HG03558 (cell line): ENCODE measurements around the gene PNPLA2.

ENCODE experiments used
- ATAC-seq: cut with Tn5 transposase; IDR thresholded peaks from one replicate; pipeline ENCODE4 v1.9.1; 2021; ENCODE audit warnings: moderate number of reproducible peaks; ENCODE audit not compliant: unreplicated experiment; ENCODE audit errors: extremely low read depth

The PNPLA2 gene

GRCh38 chr11:839875-840617, 21.3 kb downstream of the PNPLA2 start:
- no peak for ATAC-seq

- no peak for ATAC-seq
Measured at GRCh38 chr11:841981-842369, 23.3 kb downstream of the PNPLA2 start.

DNA sequence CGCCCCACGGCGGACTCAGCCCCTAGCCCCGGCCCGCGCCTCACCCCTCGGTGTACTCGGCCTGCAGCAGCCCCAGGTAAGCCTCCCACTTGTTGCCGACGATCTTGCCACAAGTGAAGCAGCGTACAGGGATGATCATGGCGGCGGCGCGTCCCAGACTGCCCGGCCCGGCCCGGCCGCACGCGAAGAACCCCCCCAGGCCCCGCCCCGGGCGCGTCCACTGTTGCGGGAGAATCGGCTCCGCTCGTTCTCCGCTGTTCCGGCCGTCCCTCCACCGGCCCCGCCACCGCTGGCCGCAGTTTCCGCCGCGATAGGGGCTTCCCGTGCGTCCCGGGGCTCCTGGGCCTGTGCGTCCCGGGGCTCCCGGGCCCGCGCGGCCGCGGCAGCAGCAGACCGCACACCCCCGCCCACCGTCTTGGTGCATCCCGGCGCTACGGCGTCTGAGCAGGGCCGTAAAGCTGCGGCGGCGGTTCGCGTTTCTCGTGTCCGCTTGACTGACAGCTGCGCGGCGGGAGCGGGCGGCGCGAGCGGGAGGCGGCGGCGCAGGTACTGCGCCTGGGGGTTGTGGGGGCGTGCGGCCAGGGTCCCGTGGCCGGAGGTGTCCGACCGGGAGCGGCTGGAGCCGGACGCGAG, 23.8 kb downstream of the PNPLA2 start, which contains the start of the genes POLR2L and TSPAN4:
Gene POLR2L (minus strand): TSS at position 160 of the 633 bp plus-strand sequence. CDS start 21 bp downstream, at position 139.
Gene TSPAN4 (plus strand): TSS at position 483 of the 633 bp plus-strand sequence. CDS start 7,453 bp downstream, outside the sequence.
- no peak for ATAC-seq

DNA sequence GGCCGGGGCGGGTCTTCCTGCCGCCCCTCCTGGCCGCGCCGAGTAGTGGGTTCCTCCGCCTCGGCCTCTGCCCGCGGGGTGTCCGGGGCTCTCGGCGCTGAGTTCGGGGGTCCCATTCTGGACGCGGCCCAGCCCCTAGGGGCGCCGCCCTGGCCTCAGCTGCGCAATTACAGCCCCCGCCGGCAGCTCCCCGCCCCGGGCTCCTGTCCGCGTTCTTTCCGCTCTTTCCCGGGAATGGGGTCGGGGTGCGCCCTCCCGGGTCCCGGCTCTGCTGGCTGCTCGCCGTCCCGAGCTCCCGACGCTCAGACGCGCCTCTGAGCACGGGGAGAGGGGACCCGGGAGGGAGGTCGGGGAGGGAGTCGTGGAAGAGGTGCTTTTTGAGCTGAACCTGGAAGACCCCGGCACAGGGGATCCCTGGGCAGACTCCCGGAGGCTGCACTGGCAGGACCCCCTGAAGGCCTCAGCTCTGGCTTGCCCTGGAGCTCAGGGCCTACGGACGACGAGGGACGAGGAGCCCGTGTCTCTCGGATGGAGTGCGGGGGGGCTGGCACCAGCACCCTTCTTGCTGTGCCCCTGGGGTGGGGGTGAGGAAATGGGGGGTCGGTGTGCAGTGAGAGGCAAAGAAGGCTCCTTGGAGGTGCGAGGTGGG, 24.5 kb downstream of the PNPLA2 start:
- no peak for ATAC-seq

DNA sequence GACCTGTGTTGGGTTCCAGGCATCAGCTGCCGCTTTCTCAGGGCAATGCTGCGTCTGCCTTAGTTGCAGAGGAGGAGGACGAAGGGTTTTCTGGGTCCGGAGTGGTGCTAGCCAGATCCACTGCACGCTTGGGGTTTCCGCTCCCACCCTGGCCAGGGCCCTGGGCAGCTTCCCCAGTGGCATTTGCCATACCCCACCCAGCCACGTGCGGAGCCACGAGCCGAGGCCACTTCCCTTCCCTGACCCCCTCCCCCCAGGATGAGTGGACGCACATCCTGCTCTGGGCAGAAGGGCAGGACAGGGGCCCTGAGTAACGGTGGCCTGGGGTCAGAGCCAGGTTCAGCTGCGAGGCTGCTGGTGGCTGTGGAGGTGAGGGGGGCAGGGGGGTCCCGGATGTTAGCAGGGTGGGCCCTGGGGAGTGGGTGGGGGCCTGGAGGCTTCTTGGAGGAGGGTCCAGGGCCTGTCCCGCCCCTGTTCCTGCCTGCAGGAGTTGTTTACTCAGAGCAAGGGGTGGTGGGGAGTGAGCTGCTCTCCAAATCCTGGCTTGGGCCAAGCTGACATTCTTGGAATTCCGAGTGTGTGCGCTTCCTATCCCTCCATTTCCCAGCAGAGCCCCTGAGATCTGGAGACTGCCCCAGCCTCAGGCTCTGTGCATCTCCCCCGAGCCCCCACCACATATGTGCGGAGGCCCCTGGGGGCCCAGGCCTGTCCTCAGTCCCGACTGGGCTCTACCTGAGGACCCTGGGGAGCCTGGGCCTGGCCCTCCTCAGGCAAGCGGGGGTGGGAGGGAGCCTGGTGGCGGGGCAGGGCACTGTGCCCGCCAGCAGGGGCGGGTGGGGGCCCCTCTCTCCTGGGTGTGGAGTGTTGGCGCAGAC, 25.3 kb downstream of the PNPLA2 start:
- ATAC-seq, result no peak

DNA sequence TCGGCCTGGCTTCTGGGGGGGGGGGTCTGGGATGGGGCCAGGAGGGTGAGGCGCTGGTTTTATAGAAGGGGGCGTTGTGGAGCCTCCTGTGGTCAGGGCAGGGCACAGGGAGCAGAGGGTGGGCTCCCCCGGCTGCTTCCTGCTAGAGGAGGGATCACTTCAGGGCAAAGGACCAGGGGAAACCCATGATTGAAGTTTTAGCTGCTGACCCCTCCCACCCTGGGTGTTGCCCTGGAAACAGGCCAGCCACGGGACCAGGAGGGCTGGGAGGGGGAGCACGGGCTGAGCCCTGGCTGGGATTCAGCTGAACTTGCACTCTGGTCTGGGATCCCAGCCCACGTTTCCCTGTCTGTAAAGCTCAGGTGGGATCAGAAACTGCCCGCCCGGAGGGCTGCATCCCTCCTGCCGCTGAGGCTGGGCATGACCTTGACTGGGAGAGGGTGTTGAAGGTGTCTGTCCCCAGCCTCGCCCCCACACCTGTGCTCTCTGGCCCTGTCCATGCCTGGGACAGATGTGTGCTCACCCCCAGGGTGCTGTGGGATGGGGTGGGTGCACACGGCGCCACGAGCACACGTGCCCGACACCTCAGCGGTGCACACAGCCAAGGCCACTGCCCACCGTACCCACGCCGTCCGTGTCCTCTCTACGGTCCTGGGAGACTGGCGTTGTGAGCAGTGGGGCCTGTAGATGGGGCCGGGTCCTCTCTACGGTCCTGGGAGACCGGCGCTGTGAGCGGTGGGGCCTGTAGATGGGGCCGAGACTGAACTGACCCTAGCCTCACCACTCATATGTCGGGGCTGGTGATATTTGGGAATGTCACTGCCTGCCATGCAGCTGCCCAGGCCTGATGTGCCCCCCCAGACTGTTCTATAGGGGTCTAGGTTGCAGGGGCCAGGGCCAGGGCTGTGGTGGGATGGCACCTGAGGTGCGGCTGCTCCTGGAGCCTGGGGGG, 26.3 kb downstream of the PNPLA2 start:
- ATAC-seq, result no peak

DNA sequence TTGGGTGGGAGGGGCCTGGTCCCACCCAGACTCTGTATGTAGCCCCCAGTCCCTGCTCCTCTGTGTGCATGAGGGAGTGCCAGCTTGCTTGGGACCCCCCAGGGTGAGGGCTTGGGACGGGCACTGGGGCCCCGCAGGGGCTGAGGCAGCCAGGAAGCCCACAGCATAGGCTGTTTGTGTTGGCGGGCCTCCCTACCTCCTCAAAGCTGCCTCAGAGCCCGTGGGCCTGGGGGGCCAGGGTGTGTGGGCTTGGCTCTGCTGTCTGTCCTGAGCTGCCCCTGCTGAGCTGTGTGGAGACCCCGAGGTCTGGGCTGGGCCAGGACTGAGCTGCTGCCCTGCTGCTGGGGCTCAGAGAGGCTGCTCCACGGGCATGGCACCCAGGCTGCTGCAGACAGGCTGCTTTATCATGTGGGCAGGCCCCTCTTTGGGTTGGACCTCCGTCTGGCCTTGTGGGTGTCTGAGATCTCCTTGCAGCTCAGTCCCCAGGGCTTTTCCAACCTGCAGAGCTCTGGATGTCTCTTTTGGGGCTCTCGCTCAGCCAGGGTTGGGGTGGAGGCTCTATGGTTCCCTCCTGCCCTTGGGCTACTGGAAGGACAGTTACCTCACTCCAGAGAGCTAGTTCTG, 27.3 kb downstream of the PNPLA2 start:
- ATAC-seq, result no peak

GRCh38 chr11:846496-847098, 27.9 kb downstream of the PNPLA2 start:
- no peak for ATAC-seq

GRCh38 chr11:847876-848275, 29.2 kb downstream of the PNPLA2 start:
- no peak for ATAC-seq

- no peak for ATAC-seq
Measured at GRCh38 chr11:848380-848931, 29.7 kb downstream of the PNPLA2 start.

GRCh38 chr11:849104-849824, 30.6 kb downstream of the PNPLA2 start:
- ATAC-seq, result no peak

GRCh38 chr11:849951-850774, 31.4 kb downstream of the PNPLA2 start:
- ATAC-seq, result no peak

DNA sequence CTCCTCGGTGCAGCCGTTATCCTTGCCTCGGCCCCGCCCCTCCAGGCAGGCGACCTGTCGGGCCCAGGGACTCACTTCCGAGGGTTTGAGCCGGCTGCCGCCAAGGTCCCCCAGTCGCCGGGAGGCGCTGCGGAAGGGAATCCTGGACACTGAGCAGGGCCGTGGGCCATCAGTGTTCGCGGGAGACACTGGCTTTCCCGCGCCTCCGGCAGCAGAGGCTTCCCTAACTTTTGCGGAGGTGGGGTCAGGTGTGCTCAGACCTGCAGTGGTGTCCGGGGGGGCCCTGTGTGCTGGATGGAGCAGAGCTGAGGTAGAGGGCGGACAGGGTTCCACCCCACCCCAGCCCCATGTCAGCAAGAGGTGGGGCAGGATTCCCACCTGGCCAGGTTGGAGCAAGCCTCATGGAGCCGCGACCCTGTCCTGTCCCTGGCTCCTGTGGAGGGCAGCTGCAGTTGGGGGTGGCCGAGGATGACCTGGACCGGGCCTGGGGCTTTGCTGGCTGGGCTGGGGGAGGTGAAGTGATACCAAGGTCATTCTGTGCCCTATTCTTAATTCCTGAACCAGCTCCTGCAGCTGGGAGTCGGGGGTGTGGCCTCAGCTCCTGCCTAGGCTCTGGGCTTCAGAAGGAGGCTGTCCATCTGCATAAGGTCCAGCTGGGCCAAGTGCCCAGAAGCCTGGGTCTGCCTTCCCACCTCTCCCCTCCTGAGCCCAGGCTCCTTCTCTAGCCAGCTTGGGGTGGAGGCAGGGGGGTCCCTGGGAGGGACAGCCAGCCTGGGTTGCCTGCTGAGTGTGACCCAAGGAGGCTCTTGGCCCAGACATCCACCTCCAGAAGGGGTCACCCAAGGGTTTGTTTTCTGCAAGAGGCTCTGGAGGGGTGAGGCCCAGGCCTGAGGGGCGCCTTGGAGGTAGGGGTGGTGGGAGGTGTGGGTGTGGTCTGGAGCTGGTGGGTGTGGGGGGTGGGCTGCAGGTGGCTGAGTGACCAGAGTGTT, 32.4 kb downstream of the PNPLA2 start:
- ATAC-seq, result no peak

DNA sequence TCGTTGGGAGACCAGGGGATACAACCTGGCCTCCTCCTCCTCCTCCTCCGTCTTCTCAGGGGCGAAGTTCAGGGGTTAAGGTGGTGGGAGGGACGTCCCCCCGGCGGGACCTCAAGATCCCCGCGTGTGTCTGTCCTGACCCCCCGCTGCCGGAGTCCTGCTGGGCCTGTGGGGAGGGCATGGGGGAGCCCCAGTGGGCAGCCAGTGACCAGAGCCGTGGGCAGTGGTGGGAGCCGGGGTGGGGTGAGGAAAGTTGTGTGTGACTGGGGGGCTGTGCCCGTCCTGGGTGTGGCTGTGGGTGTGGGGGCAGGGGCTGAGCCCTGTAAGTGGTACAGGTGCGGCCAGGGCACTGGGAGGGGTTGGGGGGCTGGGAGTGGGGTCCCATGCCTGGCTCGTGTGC, 34.0 kb downstream of the PNPLA2 start:
- no peak for ATAC-seq

GRCh38 chr11:853682-854448, 35.2 kb downstream of the PNPLA2 start:
- ATAC-seq, result no peak
